HG02970 (cell line): Measurements from ENCODE around the gene VSTM2L.

Source experiments
- ATAC-seq: cut with Tn5 transposase; IDR thresholded peaks from one replicate; pipeline ENCODE4 v1.9.1; 2021; ENCODE audit warnings: mild to moderate bottlenecking, moderate library complexity, moderate number of reproducible peaks; ENCODE audit not compliant: unreplicated experiment, low FRiP score

The VSTM2L gene

GRCh38 chr20:37899105-37900045 is 3.6 kb upstream of the VSTM2L start:
- no peak for ATAC-seq

GRCh38 chr20:37901240-37901639 is 1.7 kb upstream of the VSTM2L start:
- ATAC-seq = no peak

DNA sequence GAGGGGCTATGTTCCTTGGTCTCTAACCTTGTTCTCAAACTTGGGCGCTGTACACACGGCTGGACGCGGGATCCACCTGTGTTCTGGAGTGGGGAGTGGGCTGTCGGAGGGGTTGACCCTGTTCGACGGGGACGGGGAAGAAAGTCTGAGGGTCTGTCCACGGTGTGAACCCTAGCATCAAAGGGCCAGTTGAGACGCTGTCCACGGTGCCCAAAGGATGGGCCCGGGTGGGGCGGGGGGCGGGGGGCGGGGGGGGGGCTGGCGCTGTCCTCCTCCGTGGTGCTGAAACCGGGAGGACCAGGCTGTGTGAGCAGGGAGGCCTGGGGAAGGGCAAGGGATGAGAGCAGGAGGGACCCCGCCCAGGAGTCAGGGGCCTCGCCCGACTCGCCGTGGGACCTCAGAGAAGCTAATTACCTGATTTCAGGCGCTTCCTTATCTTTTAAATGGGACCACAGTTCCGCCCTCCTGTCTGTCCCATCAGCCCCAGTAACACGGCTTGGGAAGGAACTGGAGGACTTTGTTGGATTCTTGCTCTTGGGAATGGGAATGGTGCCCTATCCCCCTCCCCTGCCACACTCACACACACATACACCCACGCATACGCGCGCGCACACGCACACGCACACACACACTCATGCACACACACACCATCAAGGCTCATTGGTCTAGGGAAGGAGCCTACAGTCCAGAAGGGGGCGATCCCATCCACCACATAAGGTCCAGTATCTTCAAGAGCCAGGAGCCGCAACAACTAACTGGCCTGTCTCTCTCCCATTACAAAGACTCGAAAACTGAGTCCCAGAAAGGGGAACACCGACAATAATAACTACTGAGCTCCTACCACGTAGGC is 1.0 kb upstream of the VSTM2L start:
- no peak for ATAC-seq

DNA sequence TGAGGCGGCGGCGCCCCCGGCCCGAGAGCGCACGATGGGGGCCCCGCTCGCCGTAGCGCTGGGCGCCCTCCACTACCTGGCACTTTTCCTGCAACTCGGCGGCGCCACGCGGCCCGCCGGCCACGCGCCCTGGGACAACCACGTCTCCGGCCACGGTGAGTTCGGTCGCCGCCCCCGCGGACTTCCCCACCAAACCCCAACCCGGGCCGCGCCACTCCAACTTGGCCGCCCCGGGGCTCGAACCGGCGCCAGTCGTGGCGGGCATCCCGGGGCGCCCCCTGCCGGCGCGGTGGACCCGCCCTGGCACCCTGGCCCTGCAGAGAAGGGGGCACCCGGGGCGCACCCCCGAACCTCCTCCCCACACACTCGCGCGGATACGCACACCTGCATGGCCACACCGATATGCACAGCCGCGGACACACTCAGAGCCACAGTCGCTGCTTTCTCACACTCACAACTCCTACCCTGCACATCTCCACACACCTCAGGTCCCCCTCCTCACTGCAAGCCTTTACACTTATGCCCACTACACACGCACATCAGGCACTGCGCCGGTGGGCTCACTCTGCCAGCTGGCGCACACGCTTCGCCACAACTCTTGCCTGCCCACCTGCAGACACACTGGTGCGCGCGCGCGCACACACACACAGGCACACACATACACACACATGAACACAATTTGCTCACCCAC is 535 bp downstream of the VSTM2L start:
- ATAC-seq = no peak

GRCh38 chr20:37904008-37904642 is 1.2 kb downstream of the VSTM2L start:
- ATAC-seq = no peak

- no peak for ATAC-seq
These were observed 2.0 kb downstream of the VSTM2L start for GRCh38 chr20:37904845-37905373.

DNA sequence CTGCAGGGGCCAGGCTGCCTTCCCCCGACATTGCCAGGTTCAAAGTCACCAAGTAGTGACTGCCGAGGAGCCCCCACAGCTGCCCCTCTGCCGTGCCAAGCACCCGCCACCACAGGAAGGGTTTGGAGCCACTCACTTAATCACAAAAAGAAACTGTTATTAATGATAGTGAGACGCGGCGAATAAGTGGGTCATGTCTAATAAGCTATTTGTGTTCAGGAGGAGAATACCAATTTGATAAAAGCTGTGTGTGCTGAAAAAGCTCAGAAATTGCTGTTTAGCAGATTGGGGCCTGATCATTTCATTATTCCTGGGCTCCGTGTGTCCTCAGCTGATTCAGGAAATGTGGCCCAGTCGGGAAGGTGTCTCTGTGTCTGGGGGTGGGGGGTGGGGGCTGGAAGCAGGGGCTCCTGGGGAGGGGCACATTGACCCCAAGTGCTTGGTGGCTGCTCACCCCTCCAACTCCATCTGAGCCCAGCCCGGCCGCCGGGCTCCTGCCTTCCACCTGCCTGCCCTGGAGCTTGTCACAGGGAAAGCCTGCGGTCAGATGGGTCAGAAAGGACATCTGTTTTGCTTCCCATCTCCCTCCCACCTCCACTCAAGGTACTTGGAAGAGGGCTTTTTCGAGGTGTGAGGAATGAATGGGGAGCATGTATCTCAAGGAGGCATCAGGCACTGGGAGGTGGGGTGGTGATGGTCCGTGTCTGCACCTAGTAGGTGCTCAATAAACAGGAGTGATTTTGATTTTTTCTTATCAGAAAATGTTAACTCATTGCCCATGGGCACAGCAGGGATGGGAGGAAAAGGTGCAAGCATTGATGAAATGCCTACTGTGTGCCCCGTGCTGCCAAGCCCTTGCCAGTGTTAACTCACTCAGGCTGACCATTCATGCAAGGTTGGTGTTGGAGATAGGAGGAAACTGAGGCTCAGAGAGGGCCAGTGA is 3.0 kb downstream of the VSTM2L start:
- no peak for ATAC-seq

GRCh38 chr20:37907330-37907676 is 4.4 kb downstream of the VSTM2L start:
- no peak for ATAC-seq

DNA sequence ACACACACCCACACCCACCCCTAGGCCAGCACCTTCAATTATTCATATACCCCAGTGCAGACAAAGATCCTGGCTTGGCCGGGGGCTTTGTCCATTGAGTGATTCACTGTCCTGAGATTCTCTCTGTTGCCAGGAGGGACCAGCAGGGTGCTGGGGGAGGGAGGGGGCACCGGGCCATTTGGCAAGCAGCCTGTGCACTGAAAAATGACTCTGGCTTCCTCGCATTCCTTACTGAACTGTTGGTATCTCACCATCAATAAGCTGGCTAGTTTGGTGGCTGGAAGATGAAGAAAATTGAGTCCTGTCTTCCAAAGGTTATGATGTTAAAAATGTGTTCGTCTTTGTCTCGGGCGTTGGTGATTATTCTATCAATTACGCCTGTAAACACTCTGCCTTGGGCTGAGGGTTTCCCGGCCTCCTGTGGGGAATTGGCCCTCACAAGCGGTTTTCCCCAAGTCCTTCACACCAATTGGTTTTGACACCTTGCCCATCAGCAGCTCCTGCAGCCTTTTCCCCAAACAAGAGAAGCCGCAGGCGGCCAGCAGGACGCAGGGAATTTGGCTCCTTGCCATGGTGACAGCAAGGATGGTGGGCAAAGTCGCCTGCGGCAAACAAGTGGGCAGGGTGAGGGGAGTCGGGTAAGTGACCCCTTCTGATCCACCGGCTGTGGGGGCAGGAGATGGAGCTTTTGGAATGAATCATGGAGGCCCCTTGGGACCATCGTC is 4.9 kb downstream of the VSTM2L start:
- no peak for ATAC-seq

GRCh38 chr20:37911261-37911660 is 8.3 kb downstream of the VSTM2L start:
- no peak for ATAC-seq

GRCh38 chr20:37911838-37912281 is 8.9 kb downstream of the VSTM2L start:
- no peak for ATAC-seq

GRCh38 chr20:37912874-37913273 is 9.9 kb downstream of the VSTM2L start:
- no peak for ATAC-seq

DNA sequence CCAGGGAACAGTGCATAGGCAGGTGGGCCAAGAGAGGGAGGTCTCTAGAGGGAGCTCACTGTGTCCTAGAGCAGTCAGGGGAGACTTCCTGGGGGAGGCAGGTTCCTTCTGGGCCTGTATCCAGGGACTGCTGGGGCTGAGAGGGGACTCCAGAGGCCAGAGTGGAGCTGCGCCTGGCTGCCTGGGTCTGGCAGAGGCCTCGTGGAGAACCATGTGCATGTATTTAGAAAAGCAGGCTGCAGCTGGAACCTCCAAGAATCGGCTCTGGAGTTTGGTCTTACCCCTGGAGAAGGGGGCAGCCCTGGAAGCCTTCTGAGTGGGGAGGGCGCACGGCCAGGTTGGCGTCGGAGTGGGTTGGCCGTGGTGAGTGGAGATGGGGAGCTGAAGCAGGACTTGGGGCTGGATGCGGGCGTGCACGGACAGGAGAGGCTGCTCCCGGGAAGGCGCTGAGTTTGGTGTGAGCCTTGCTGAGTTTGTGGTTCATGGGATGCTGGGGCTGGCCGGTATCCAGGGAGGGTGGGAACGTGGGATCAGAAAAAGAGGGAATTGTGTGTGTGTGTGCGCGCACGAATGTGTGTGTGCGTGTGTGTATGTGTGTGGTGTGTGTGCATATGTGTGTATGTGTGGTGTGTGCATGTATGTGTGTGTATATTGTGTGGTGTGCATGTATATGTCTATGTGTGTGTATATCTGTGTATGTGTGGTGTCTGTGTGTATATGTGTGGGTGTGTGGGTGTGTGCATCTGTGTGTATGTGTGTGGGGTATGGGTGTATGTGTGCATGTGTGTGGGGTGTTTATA is 10.8 kb downstream of the VSTM2L start:
- ATAC-seq = no peak

GRCh38 chr20:37914367-37914671 is 11.4 kb downstream of the VSTM2L start:
- no peak for ATAC-seq

GRCh38 chr20:37914672-37915433 is 11.9 kb downstream of the VSTM2L start:
- no peak for ATAC-seq

DNA sequence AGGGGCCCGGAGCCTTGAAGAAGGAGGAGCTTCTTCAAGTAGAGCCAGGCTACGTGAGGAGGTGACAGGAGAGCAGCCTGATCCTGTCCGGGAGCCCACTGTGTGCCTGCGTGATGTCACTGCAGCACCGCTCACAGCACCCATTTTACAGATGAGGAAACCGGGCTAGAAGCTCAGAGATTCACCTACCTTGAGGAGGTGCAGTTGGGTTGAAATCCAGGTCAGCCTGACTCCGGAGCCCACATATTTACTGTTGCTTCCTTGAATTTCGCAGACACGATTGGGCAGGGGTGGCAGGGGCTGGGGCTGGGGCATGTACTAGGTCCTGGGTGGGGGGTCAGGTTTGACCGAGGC is 12.5 kb downstream of the VSTM2L start:
- no peak for ATAC-seq
